Kidney epithelial cell (primary cell): ENCODE results near the gene KDM1A. TPM values are rescaled to one million over a fixed set of nuclear protein-coding genes. Genes with fewer than 3 reads are reported as not detected.

Experiments
- DNase-seq: peaks from one replicate; pipeline ENCODE4 v3.0.0-alpha.2; 2010; ENCODE audit warnings: low read depth
- H3K27me3 ChIP-seq: 2 replicates; pipeline ENCODE4 v1.6.0; 2011; ENCODE audit warnings: low read length; ENCODE audit not compliant: control insufficient read depth, insufficient read depth
- H3K36me3 ChIP-seq: 2 replicates; pipeline ENCODE4 v1.5.1; 2011; ENCODE audit warnings: low read length; ENCODE audit not compliant: control insufficient read depth, insufficient read depth
- H3K4me3 ChIP-seq: 2 replicates; pipeline ENCODE4 v1.5.1; 2011; ENCODE audit warnings: low read depth, mild to moderate bottlenecking, control low read depth, low read length
- CTCF ChIP-seq: IDR thresholded peaks from 2 replicates; pipeline ENCODE4 v1.5.1; 2011; ENCODE audit warnings: mild to moderate bottlenecking, moderate library complexity, low read length, control low read depth, inconsistent platforms; ENCODE audit not compliant: insufficient read depth, poor library complexity, severe bottlenecking
- total RNA-seq: library from RNA; depleted of rRNA; stranded (reverse); fragments of >200 nt; gene quantifications from 2 replicates; pipeline ENCODE4 v1.2.3, GENCODE V29; 2015

KDM1A gene
- total RNA-seq, 1 donor from 2014 or later, result 111 TPM

- Histone ChIP-seq H3K36me3 (peaks cover 2% of the 10 kb centered on the region), H3K4me3 (no peak overlapping the region), H3K27me3 (no peaks in the 10 kb centered on the region)
- TF ChIP-seq CTCF, result peak; percentile 94
- no peak for DNase-seq
Observed at GRCh38 chr1:23098463-23099170, 79.3 kb downstream of the KDM1A start.

DNA sequence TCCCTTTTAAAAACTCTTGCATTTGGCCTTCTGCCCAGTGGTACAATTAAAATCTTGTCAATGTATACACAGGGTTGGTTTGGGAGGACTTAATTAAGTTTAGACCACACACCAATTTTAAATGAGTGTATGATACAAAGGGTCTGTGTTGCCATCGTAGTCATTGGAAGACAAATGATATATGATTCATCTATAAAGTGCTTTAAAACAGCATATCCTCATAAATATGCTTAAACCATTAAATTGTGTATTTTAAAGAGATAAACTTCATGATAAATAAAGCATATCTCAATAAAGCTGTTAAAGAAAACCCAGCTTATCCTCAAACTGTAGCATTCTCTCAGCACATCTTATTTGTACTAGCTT is 79.9 kb downstream of the KDM1A start:
- Histone ChIP-seq H3K36me3 (no peaks in the 10 kb centered on the region), H3K4me3 (no peak overlapping the region), H3K27me3 (no peaks in the 10 kb centered on the region)
- DNase-seq, result no peak
- TF ChIP-seq CTCF, result no peak

- Histone ChIP-seq H3K36me3 (no peaks in the 10 kb centered on the region), H3K4me3 (no peak overlapping the region), H3K27me3 (no peaks in the 10 kb centered on the region)
- peak; percentile 97 for DNase-seq
- TF ChIP-seq CTCF, result no peak
Observed at GRCh38 chr1:23100074-23100748, 80.9 kb downstream of the KDM1A start.

GRCh38 chr1:23101101-23101827 is 82.0 kb downstream of the KDM1A start:
- no peaks in the 10 kb centered on the region for H3K36me3 ChIP-seq
- H3K27me3 ChIP-seq, result no peaks in the 10 kb centered on the region
- DNase-seq, result no peak
- no peak overlapping the region for H3K4me3 ChIP-seq
- no peak for TF ChIP-seq CTCF

DNA sequence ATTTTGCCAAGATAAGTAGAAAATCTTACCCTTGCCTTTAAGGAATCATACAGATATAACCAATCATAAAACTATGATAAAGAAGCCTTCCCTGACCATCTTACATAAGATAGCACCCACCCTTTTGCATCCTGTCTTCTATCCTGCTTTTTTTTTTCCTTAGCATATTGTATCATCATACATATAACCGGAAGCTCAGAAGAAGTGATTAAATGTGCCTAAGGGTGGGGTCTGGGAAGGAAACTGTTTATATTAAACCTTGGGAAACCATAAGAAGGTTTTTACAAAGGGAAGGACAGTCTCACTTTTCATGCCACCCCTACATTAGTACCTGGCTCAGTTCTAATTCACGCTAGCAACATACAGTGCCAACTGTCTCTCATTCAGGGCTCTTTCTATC is 82.6 kb downstream of the KDM1A start:
- DNase-seq, result no peak
- no peaks in the 10 kb centered on the region for H3K27me3 ChIP-seq
- H3K36me3 ChIP-seq, result no peaks in the 10 kb centered on the region
- TF ChIP-seq CTCF, result no peak
- no peak overlapping the region for H3K4me3 ChIP-seq
